ENCODE results near the gene NPHP1. TPM values are rescaled to one million over a fixed set of nuclear protein-coding genes. Genes with fewer than 3 reads are reported as not detected.
A peak's percentile ranks its signal among the peaks of the same experiment; 100 is the strongest.
"Not testable (repeated sequence)": the region's sequence is repeated elsewhere in the genome, so short reads cannot be mapped to it uniquely, and the experiment has no call there.

Gene NPHP1
- total RNA-seq, 1 experiment from 2014 or later = 10.4 TPM

GRCh38 chr2:110198016-110198415 lies 6.8 kb downstream of the NPHP1 start:
- no peak for DNase-seq (ENCODE audit: low spot score)

GRCh38 chr2:110197452-110197851 lies 7.4 kb downstream of the NPHP1 start:
- DNase-seq (ENCODE audit: low spot score) = no peak

- DNase-seq (ENCODE audit: low spot score) = not testable (repeated sequence)
These were observed 14.6 kb downstream of the NPHP1 start for GRCh38 chr2:110190169-110190568.

GRCh38 chr2:110182449-110182848 lies 22.4 kb downstream of the NPHP1 start:
- no peak for DNase-seq (ENCODE audit: low spot score)

GRCh38 chr2:110180036-110180435 lies 24.8 kb downstream of the NPHP1 start:
- no peak for DNase-seq (ENCODE audit: low spot score)

GRCh38 chr2:110173523-110173922 lies 31.3 kb downstream of the NPHP1 start:
- DNase-seq (ENCODE audit: low spot score) = peak; percentile 14

GRCh38 chr2:110172506-110172905 lies 32.3 kb downstream of the NPHP1 start:
- no peak for DNase-seq (ENCODE audit: low spot score)

- no peak for DNase-seq (ENCODE audit: low spot score)
These were observed 34.7 kb downstream of the NPHP1 start for GRCh38 chr2:110170102-110170501.

GRCh38 chr2:110167326-110168000 lies 37.4 kb downstream of the NPHP1 start:
- peak; percentile 16 for DNase-seq (ENCODE audit: low spot score)

- DNase-seq (ENCODE audit: low spot score) = no peak
These were observed 38.5 kb downstream of the NPHP1 start for GRCh38 chr2:110166266-110166665.

- DNase-seq (ENCODE audit: low spot score) = peak; percentile 60
These were observed 47.5 kb downstream of the NPHP1 start for GRCh38 chr2:110157153-110157793.

- not testable (repeated sequence) for DNase-seq (ENCODE audit: low spot score)
These were observed 50.0 kb downstream of the NPHP1 start for GRCh38 chr2:110154828-110155227.

GRCh38 chr2:110154188-110154587 lies 50.6 kb downstream of the NPHP1 start:
- not testable (repeated sequence) for DNase-seq (ENCODE audit: low spot score)

- DNase-seq (ENCODE audit: low spot score) = no peak
These were observed 51.4 kb downstream of the NPHP1 start for GRCh38 chr2:110153416-110153815.

GRCh38 chr2:110152943-110153342 lies 51.9 kb downstream of the NPHP1 start:
- no peak for DNase-seq (ENCODE audit: low spot score)

GRCh38 chr2:110149330-110150220 lies 55.2 kb downstream of the NPHP1 start:
- DNase-seq (ENCODE audit: low spot score) = no peak

- DNase-seq (ENCODE audit: low spot score) = no peak
These were observed 57.9 kb downstream of the NPHP1 start for GRCh38 chr2:110146945-110147332.

- DNase-seq (ENCODE audit: low spot score) = no peak
These were observed 58.4 kb downstream of the NPHP1 start for GRCh38 chr2:110146183-110146944.

- DNase-seq (ENCODE audit: low spot score) = no peak
These were observed 60.8 kb downstream of the NPHP1 start for GRCh38 chr2:110143982-110144381.

- DNase-seq (ENCODE audit: low spot score) = no peak
These were observed 64.4 kb downstream of the NPHP1 start for GRCh38 chr2:110140401-110140800.

- no peak for DNase-seq (ENCODE audit: low spot score)
These were observed 70.8 kb downstream of the NPHP1 start for GRCh38 chr2:110134025-110134424.

- DNase-seq (ENCODE audit: low spot score) = no peak
These were observed 73.6 kb downstream of the NPHP1 start for GRCh38 chr2:110131166-110131565.
